OCI-LY3 (cell line): ENCODE results near the gene HOXB9.

Experiments used
- EZH2phosphoT487 ChIP-seq: fragments of 200-600 bp; shearing (Covaris generic); IDR thresholded peaks from 2 replicates; pipeline ENCODE4 v1.6.1; 2018; ENCODE audit warnings: antibody characterized with exemption, mixed run types, low read depth
- TF ChIP-seq, protein P1 (sequence below): fragments of 200-600, 300-600 bp; sonication (generic); IDR thresholded peaks from 2 replicates; pipeline ENCODE4 v1.5.1; 2014; ENCODE audit warnings: antibody characterized with exemption, low read length, low read depth

DNA sequence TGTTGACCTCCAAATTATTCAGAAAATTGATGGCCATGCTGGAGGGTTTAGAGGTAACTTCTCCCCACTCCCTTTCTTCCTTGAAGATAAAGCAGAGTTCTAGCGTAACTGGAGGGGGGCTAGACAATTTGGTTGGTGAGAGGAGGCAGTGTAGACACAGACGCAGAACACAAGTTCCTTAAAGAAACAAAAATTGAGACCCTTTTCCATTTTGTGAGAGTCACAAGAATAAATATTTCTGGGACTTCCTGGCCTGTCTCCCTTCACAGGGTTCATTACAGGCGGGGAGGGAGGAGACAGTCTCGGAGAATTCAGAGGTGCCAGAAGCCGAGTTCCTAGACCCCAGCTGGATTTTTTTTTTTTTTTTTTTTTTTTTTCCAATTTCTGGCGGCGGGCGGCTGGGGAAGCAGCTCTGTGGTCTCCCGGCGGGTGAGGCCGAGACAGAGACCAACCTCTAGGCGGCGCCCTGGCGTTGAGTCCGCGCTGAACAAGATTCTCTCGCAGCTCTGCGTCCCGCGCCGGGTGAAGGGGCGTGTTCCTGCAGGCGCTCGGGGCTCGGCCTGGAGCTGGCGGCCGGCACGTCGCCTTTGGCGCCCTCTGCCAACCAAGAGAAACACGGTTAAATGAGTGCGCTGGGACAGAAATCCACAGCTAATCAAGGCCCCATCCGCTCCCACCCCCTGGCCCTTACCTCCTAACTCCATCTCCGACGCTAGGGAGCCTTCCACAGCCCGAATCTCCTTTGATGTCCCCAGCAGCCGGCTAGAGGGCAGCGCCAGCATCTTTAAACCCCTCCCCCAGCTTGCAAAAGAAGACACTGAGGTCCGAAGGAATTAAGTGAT, 10.2 kb upstream of the HOXB9 start:
- TF ChIP-seq, protein P1, sequence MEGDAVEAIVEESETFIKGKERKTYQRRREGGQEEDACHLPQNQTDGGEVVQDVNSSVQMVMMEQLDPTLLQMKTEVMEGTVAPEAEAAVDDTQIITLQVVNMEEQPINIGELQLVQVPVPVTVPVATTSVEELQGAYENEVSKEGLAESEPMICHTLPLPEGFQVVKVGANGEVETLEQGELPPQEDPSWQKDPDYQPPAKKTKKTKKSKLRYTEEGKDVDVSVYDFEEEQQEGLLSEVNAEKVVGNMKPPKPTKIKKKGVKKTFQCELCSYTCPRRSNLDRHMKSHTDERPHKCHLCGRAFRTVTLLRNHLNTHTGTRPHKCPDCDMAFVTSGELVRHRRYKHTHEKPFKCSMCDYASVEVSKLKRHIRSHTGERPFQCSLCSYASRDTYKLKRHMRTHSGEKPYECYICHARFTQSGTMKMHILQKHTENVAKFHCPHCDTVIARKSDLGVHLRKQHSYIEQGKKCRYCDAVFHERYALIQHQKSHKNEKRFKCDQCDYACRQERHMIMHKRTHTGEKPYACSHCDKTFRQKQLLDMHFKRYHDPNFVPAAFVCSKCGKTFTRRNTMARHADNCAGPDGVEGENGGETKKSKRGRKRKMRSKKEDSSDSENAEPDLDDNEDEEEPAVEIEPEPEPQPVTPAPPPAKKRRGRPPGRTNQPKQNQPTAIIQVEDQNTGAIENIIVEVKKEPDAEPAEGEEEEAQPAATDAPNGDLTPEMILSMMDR: peak; percentile 73
- TF ChIP-seq EZH2phosphoT487: no peak
